Kidney epithelial cell (primary cell): ENCODE measurements around the gene SLCO3A1. TPM values are rescaled to one million over a fixed set of nuclear protein-coding genes. Genes with fewer than 3 reads are reported as not detected.
"Not testable (repeated sequence)": the region's sequence is repeated elsewhere in the genome, so short reads cannot be mapped to it uniquely, and the experiment has no call there.

Experiments
- DNase-seq: peaks from one replicate; pipeline ENCODE4 v3.0.0-alpha.2; 2010; ENCODE audit warnings: low read depth
- H3K27me3 ChIP-seq: 2 replicates; pipeline ENCODE4 v1.6.0; 2011; ENCODE audit warnings: low read length; ENCODE audit not compliant: control insufficient read depth, insufficient read depth
- H3K36me3 ChIP-seq: 2 replicates; pipeline ENCODE4 v1.5.1; 2011; ENCODE audit warnings: low read length; ENCODE audit not compliant: control insufficient read depth, insufficient read depth
- H3K4me3 ChIP-seq: 2 replicates; pipeline ENCODE4 v1.5.1; 2011; ENCODE audit warnings: low read depth, mild to moderate bottlenecking, control low read depth, low read length
- total RNA-seq: library from RNA; depleted of rRNA; stranded (reverse); fragments of >200 nt; gene quantifications from 2 replicates; pipeline ENCODE4 v1.2.3, GENCODE V29; 2015
- TF ChIP-seq, protein P1 (sequence below): IDR thresholded peaks from 2 replicates; pipeline ENCODE4 v1.5.1; 2011; ENCODE audit warnings: mild to moderate bottlenecking, moderate library complexity, low read length, control low read depth, inconsistent platforms; ENCODE audit not compliant: insufficient read depth, poor library complexity, severe bottlenecking

Gene SLCO3A1
- total RNA-seq, 1 donor from 2014 or later = 3.1 TPM

DNA sequence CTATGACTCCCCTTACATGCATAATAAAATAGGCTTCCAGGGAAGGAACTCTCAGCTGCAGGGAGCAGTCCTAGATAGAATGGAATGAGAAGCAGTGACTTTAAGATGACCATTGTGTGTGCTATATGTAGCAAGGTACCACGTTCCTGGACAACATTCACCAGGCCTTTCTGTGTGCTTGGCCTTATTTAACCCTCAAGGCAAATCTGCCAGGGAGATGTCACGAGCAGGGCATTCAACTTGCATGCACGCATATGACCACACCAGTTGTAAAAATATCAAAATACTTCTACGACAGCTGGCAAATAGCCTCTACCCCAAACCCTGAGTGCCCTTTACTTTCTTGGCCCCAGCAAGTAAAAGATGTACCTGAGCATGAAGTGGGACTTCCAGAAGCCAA lies 342.8 kb downstream of the SLCO3A1 start:
- TF ChIP-seq, protein P1, sequence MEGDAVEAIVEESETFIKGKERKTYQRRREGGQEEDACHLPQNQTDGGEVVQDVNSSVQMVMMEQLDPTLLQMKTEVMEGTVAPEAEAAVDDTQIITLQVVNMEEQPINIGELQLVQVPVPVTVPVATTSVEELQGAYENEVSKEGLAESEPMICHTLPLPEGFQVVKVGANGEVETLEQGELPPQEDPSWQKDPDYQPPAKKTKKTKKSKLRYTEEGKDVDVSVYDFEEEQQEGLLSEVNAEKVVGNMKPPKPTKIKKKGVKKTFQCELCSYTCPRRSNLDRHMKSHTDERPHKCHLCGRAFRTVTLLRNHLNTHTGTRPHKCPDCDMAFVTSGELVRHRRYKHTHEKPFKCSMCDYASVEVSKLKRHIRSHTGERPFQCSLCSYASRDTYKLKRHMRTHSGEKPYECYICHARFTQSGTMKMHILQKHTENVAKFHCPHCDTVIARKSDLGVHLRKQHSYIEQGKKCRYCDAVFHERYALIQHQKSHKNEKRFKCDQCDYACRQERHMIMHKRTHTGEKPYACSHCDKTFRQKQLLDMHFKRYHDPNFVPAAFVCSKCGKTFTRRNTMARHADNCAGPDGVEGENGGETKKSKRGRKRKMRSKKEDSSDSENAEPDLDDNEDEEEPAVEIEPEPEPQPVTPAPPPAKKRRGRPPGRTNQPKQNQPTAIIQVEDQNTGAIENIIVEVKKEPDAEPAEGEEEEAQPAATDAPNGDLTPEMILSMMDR = no peak

DNA sequence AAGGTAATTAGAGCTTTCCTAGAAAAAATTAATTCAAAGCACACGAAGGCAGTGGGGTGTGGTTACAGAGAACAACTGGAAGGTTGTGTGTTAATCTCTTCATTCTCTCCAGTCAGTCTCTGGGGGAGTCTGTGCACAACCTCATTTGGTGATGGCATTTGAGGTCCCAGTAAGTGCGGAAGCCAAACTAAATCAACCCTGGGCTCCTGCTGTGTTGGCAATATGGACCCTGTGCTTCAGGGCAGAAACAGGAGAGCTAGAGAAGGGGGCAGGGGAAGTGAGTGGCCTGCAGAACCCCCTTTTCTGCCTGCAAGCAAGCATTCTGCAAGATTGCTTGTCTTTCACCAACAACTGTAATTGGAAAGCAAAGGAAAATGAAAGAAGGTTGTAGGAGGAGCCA lies 344.2 kb downstream of the SLCO3A1 start:
- Histone ChIP-seq H3K27me3 (no peaks in the 10 kb centered on the region), H3K4me3 (no peak overlapping the region), H3K36me3 (no peaks in the 10 kb centered on the region)
- TF ChIP-seq, protein P1 = no peak
- DNase-seq = no peak

More for the DNA sequence above, 342.8 kb downstream of the SLCO3A1 start:
- H3K36me3 ChIP-seq = no peaks in the 10 kb centered on the region
- no peaks in the 10 kb centered on the region for H3K27me3 ChIP-seq
- no peak for DNase-seq
- no peak overlapping the region for H3K4me3 ChIP-seq

DNA sequence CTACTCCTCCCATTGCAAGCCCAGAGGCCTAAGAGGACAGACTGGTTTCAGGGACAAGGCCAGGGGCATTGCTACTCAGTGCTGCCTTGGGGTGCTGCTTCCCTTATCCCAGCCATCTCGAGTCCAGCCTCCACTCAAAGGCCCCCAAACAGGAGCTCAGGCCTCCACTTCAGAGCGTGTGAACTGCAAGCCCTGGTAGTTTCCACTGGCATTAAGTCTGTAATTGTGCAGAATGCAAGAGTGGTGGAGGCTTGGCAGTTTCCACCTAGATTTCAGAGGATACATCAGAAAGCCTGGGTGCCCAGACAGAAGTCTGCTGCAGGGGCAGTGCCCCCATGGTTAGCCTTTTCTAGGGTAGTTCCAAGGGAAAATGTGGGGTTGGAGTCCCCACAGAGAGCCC lies 347.4 kb downstream of the SLCO3A1 start:
- DNase-seq = no peak
- TF ChIP-seq, protein P1 = no peak
- Histone ChIP-seq H3K4me3 (no peak overlapping the region), H3K36me3 (no peaks in the 10 kb centered on the region), H3K27me3 (no peaks in the 10 kb centered on the region)

DNA sequence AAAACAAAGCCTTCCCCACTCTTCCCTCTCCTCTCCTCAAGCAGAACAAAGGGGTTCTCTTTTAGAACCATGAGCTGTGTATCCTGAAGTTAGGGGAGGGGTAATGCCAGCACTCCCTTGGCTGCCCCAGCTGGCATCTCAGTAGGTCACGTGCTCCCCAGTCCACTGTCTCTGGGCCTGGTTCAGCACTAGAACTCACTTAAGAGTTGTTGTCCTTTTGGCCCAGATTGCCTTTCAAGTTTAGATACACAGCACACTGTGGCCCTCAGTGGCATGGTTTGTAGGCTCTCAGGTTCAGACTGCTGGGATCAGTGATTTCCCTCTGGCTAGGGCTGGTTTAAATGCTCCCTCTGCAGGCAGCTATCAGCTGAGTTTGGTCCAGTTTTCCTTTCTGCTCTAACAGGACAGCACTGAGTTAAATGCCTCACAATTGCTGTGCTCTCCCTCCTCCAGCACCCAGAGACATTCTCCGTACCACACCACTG lies 351.8 kb downstream of the SLCO3A1 start:
- Histone ChIP-seq H3K36me3 (no peaks in the 10 kb centered on the region), H3K27me3 (no peaks in the 10 kb centered on the region), H3K4me3 (no peak overlapping the region)
- TF ChIP-seq, protein P1 = peak; percentile 30
- DNase-seq = no peak

DNA sequence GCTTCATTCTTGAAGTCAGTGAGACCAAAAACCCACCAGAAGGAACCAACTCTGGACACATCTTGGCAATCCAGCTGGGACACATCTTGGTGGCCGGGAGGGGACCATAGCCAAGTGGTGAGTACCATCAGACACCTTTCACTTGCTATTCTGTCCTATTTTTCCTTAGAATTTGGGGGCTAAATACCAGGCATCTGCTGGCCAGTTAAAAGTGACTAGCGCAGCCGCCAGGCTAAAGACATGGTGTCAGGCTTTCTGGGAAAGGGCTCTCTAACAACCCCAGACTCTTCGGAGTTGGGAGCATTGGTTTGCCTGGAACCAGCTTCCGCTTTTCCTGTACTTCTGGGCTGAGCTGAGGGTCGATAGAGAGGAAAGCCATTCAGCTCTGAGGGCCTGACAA lies 354.1 kb downstream of the SLCO3A1 start:
- H3K27me3 ChIP-seq, H3K4me3 ChIP-seq, H3K36me3 ChIP-seq, DNase-seq: not testable (repeated sequence)
